Measurements from ENCODE around the gene TRDN.

- TF ChIP-seq YY1 (IDR thresholded peaks at IDR 0.05; ENCODE audit: insufficient read depth, insufficient read length) (no peak), SUZ12 (IDR thresholded peaks at IDR 0.05; ENCODE audit: extremely low read depth, insufficient read depth, insufficient read length) (no peak)
Measured at GRCh38 chr6:123655521-123656306, 19.0 kb upstream of the TRDN start.

Data from NT2/D1 (cell line).